Neural cell (in vitro differentiated cells): ENCODE measurements around the gene USP22. TPM values are rescaled to one million over a fixed set of nuclear protein-coding genes. Genes with fewer than 3 reads are reported as not detected.

ENCODE experiments used
- H2AFZ ChIP-seq: fragments of 200-600, 300-800 bp; sonication (generic), shearing (Covaris generic); 2 replicates; pipeline ENCODE4 v1.6.0; 2014; ENCODE audit warnings: low read depth, mild to moderate bottlenecking, antibody characterized with exemption, low read length, moderate library complexity
- H3F3A ChIP-seq: fragments of 200-600 bp; shearing (Covaris generic); 2 replicates; pipeline ENCODE4 v1.6.1; 2016; ENCODE audit warnings: mild to moderate bottlenecking, moderate library complexity, mixed read lengths, antibody characterized with exemption, low read length; ENCODE audit not compliant: insufficient read depth, poor library complexity, severe bottlenecking
- H3K27ac ChIP-seq: fragments of 200-600, 300-800 bp; sonication (generic), shearing (Covaris generic); 2 replicates; pipeline ENCODE4 v1.5.1; 2014; ENCODE audit warnings: mild to moderate bottlenecking, low read length, moderate library complexity
- H3K27me3 ChIP-seq: fragments of 300-800, 200-600 bp; sonication (generic), shearing (Covaris generic); 2 replicates; pipeline ENCODE4 v1.6.0; 2014; ENCODE audit warnings: mild to moderate bottlenecking, low read depth, low read length, moderate library complexity; ENCODE audit not compliant: insufficient read depth
- H3K36me3 ChIP-seq: fragments of 300-800, 200-600 bp; sonication (generic), shearing (Covaris generic); 2 replicates; pipeline ENCODE4 v1.5.1; 2014; ENCODE audit warnings: mild to moderate bottlenecking, antibody characterized with exemption, low read length, moderate library complexity; ENCODE audit not compliant: insufficient read depth
- H3K4me2 ChIP-seq: fragments of 300-800, 200-600 bp; sonication (generic), shearing (Covaris generic); 2 replicates; pipeline ENCODE4 v1.6.0; 2014; ENCODE audit warnings: mild to moderate bottlenecking, low read length
- H3K4me3 ChIP-seq: fragments of 300-800, 200-600 bp; sonication (generic), shearing (Covaris generic); 2 replicates; pipeline ENCODE4 v1.5.1; 2014; ENCODE audit warnings: mild to moderate bottlenecking, low read length, moderate library complexity
- H3K79me2 ChIP-seq: fragments of 200-600 bp; shearing (Covaris generic); replicated peaks from 2 replicates; pipeline ENCODE4 v1.6.0; 2014; ENCODE audit warnings: mild to moderate bottlenecking, low read length, moderate library complexity; ENCODE audit not compliant: insufficient read depth
- H3K9ac ChIP-seq: fragments of 300-800, 200-600 bp; sonication (generic), shearing (Covaris generic); 2 replicates; pipeline ENCODE4 v1.6.1; 2016; ENCODE audit warnings: mild to moderate bottlenecking, low read length, mixed read lengths
- H3K9me2 ChIP-seq: fragments of 200-600 bp; shearing (Covaris generic); 2 replicates; pipeline ENCODE4 v1.6.1; 2016; ENCODE audit warnings: mild to moderate bottlenecking, low read length, mixed read lengths; ENCODE audit not compliant: insufficient read depth
- H3K9me3 ChIP-seq: fragments of 200-600, 300-800 bp; sonication (generic), shearing (Covaris generic); 2 replicates; pipeline ENCODE4 v1.6.1; 2016; ENCODE audit warnings: mild to moderate bottlenecking, mixed run types, low read length, moderate library complexity, mixed read lengths
- H4K20me1 ChIP-seq: fragments of 200-600 bp; shearing (Covaris generic); 2 replicates; pipeline ENCODE4 v1.6.1; 2016; ENCODE audit warnings: mild to moderate bottlenecking, mixed run types; ENCODE audit not compliant: insufficient read depth
- EP300 ChIP-seq: fragments of 450-650 bp; conservative IDR thresholded peaks from 2 replicates; pipeline ENCODE4 v1.6.1; 2014; ENCODE audit warnings: antibody characterized with exemption, mild to moderate bottlenecking, moderate library complexity; ENCODE audit not compliant: poor library complexity, severe bottlenecking
- EZH2 ChIP-seq: fragments of 200-600, 300-800 bp; shearing (Covaris generic), sonication (generic); IDR thresholded peaks from 2 replicates; pipeline ENCODE4 v1.6.1; 2014; ENCODE audit warnings: antibody characterized with exemption, low read length, borderline replicate concordance, mild to moderate bottlenecking; ENCODE audit not compliant: insufficient read depth, poor library complexity, severe bottlenecking
- MXI1 ChIP-seq: fragments of 450-650 bp; conservative IDR thresholded peaks from 2 replicates; pipeline ENCODE4 v1.6.1; 2014; ENCODE audit warnings: antibody characterized with exemption, mild to moderate bottlenecking; ENCODE audit not compliant: poor library complexity, severe bottlenecking
- POLR2AphosphoS5 ChIP-seq: IDR thresholded peaks from 2 replicates; pipeline ENCODE4 v1.6.1; 2012
- RAD21 ChIP-seq: fragments of 450-650 bp; conservative IDR thresholded peaks from 2 replicates; pipeline ENCODE4 v1.6.1; 2014; ENCODE audit warnings: antibody characterized with exemption, mild to moderate bottlenecking, moderate library complexity
- TAF1 ChIP-seq: IDR thresholded peaks from 2 replicates; pipeline ENCODE4 v1.6.1; 2012; ENCODE audit warnings: low read depth
- polyA plus RNA-seq: library from polyadenylated mRNA; depleted of rRNA; stranded (reverse); fragments of >200 nt; gene quantifications from 2 replicates; pipeline ENCODE4 v1.2.3, GENCODE V29; 2014
- TF ChIP-seq, protein P1 (sequence below): IDR thresholded peaks from 2 replicates; pipeline ENCODE4 v1.6.1; 2012; ENCODE audit warnings: borderline replicate concordance
- TF ChIP-seq, protein P2 (sequence below): fragments of 450-650 bp; IDR thresholded peaks from 2 replicates; pipeline ENCODE4 v1.5.1; 2014; ENCODE audit warnings: antibody characterized with exemption, mild to moderate bottlenecking, moderate library complexity; ENCODE audit not compliant: poor library complexity, severe bottlenecking

The USP22 gene
- polyA plus RNA-seq, 1 donor from 2014 or later: 269 TPM

DNA sequence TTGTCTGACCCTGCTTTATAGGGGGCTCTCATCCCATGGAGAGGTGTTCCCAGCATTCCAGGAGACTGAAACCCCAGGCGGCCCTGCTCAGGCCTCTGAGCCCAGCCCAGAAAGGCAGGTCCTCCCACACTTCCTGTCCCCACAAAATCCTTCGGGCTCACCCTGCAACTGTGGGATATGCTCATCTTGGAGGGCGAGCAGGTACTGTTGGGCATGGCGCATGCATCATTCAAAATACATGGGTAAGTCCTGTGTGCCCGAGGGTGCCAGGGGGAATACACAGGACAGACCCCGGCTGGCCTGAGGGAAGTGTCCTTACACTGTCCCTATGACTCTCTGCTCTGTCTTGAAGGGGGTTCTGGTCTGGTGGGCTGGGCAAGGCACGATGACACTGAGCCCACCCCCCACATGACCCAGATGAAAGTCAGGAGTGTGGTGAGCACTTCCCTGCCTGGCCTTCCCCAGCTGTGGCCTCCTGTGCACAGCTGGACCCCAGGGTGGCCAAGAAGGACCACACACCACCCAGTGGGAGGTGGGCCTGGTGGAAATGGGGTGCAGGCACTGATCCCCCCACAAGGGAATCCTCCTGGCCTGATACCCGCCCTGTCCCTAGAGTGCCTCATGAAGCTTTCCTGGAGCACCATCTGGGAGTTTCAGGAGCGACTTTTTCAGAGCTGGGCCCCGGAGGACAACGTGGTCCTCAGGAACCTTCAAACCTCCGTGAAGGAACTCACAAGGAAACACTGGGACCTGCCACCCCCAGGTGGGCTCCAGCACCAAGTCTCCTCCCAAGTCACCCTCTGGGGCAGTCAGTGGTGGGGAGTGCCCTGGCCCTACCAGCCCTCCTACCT, 46.7 kb downstream of the USP22 start:
- Histone ChIP-seq H3K79me2 (peaks cover 13% of the 10 kb centered on the region), H3K4me3 (no peak overlapping the region), H4K20me1 (peaks cover 27% of the 10 kb centered on the region), H3K4me2 (no peak overlapping the region), H3K9me2 (no peaks in the 10 kb centered on the region), H3K27me3 (no peaks in the 10 kb centered on the region), H3K36me3 (no peaks in the 10 kb centered on the region), H2AFZ (no peak overlapping the region), H3K27ac (no peak overlapping the region), H3F3A (no peaks in the 10 kb centered on the region), H3K9me3 (no peaks in the 10 kb centered on the region), H3K9ac (no peak overlapping the region)
- TF ChIP-seq TAF1 (no peak), MXI1 (no peak), RAD21 (no peak), EZH2 (no peak)
- TF ChIP-seq, protein P1, sequence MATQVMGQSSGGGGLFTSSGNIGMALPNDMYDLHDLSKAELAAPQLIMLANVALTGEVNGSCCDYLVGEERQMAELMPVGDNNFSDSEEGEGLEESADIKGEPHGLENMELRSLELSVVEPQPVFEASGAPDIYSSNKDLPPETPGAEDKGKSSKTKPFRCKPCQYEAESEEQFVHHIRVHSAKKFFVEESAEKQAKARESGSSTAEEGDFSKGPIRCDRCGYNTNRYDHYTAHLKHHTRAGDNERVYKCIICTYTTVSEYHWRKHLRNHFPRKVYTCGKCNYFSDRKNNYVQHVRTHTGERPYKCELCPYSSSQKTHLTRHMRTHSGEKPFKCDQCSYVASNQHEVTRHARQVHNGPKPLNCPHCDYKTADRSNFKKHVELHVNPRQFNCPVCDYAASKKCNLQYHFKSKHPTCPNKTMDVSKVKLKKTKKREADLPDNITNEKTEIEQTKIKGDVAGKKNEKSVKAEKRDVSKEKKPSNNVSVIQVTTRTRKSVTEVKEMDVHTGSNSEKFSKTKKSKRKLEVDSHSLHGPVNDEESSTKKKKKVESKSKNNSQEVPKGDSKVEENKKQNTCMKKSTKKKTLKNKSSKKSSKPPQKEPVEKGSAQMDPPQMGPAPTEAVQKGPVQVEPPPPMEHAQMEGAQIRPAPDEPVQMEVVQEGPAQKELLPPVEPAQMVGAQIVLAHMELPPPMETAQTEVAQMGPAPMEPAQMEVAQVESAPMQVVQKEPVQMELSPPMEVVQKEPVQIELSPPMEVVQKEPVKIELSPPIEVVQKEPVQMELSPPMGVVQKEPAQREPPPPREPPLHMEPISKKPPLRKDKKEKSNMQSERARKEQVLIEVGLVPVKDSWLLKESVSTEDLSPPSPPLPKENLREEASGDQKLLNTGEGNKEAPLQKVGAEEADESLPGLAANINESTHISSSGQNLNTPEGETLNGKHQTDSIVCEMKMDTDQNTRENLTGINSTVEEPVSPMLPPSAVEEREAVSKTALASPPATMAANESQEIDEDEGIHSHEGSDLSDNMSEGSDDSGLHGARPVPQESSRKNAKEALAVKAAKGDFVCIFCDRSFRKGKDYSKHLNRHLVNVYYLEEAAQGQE: no peak

DNA sequence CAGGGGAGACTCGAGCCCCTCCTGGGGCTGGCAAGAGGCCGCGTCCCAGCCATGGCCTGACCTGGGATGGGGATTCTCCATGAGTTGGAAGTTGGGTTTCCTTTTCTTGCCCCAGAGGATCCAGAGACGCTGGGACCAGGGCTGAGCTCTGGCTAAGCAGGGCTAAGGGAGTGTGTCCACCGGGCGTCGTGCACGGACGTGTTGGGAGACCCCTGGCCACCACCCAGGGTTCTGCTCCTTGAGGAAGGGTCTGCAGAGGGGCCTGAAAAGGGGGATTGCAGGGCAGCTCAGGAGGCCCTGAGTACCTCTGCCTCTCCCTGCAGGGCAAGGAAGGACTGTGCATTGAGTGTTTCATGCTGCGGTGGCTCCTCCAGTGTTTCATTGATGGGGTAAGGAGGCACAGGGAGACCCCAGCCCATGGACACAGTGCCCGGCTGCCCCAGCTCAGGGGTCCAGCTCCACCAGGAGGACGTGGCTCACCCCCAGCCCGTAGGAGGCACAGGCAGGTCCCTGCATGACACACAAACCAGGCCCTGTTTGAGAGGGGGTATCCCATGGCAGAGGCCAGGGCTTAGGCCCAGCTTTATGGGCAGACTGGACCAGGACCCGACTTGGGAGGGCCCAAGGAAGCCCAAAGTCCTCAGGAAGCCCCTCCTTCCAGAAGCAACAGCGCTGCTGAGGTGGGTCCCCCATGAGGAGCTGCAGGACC, 47.5 kb downstream of the USP22 start:
- no peak overlapping the region for H3K4me3 ChIP-seq
- no peaks in the 10 kb centered on the region for H3K27me3 ChIP-seq
- no peaks in the 10 kb centered on the region for H3K9me3 ChIP-seq
- no peaks in the 10 kb centered on the region for H3F3A ChIP-seq
- no peak overlapping the region for H3K27ac ChIP-seq
- H3K79me2 ChIP-seq: peaks cover 13% of the 10 kb centered on the region
- no peak overlapping the region for H3K9ac ChIP-seq
- no peak overlapping the region for H2AFZ ChIP-seq
- no peaks in the 10 kb centered on the region for H3K36me3 ChIP-seq
- no peaks in the 10 kb centered on the region for H3K9me2 ChIP-seq
- no peak overlapping the region for H3K4me2 ChIP-seq
- peaks cover 21% of the 10 kb centered on the region for H4K20me1 ChIP-seq
- TF ChIP-seq TAF1 (no peak), EZH2 (no peak), POLR2AphosphoS5 (no peak), EP300 (no peak)
- TF ChIP-seq, protein P1: no peak
- TF ChIP-seq, protein P2, sequence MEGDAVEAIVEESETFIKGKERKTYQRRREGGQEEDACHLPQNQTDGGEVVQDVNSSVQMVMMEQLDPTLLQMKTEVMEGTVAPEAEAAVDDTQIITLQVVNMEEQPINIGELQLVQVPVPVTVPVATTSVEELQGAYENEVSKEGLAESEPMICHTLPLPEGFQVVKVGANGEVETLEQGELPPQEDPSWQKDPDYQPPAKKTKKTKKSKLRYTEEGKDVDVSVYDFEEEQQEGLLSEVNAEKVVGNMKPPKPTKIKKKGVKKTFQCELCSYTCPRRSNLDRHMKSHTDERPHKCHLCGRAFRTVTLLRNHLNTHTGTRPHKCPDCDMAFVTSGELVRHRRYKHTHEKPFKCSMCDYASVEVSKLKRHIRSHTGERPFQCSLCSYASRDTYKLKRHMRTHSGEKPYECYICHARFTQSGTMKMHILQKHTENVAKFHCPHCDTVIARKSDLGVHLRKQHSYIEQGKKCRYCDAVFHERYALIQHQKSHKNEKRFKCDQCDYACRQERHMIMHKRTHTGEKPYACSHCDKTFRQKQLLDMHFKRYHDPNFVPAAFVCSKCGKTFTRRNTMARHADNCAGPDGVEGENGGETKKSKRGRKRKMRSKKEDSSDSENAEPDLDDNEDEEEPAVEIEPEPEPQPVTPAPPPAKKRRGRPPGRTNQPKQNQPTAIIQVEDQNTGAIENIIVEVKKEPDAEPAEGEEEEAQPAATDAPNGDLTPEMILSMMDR: no peak
